Measurements from ENCODE around the gene TMC6. TPM values are rescaled to one million over a fixed set of nuclear protein-coding genes. Genes with fewer than 3 reads are reported as not detected.
A peak's percentile ranks its signal among the peaks of the same experiment; 100 is the strongest.
"Not testable (repeated sequence)": the region's sequence is repeated elsewhere in the genome, so short reads cannot be mapped to it uniquely, and the experiment has no call there.

Gene TMC6
- total and polyA plus RNA-seq, 2 experiments from 2014 or later = 50.0 to 72.2 TPM

DNA sequence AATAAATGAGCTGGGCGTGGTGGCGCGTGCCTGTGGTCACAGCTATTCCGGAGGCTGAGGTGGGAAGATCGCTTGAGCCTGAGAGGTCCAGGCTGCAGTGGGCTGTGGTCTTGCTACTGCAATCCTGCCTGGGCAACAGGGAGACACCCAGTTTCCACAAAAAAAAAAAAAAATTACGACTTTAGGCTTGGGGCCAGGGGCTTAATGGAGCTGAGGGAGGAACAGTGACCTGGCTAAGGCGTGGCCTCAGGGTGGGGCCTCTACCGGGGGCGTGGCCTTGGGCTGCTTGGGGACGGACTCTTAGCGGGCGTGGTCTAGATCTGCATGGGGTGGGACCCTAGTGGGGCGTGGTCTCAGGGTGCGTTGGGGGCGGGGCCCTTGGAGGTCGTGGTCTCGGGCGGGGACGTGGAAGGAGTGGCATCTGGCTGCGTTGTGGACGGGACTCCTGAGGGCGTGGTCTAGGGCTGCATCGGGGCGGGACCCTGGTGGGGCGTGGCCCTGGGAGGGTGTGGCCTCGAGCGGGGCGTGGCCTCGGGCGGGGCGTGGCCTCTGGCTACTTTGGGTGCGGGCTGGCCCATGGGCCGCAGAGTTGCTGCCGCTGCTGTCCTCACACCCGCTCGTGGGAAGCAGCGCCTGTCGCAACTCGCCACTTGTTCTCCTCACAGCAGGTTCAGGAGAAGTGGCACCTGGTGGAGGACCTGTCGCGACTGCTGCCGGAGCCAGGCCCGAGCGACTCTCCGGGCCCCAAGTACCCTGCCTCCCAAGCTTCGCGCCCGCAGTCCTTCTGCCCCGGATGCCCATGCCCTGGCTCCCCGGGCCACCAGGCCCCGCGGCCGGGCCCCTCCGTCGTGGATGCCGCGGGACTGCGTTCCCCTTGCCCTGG, 11.9 kb upstream of the TMC6 start:
- H3K27ac ChIP-seq (ENCODE audit: low read depth) = no peak overlapping the region
- H3K4me3 ChIP-seq = peak overlapping the region; percentile 53
- ATAC-seq = peak; percentile 82
- H3K9me2 ChIP-seq (ENCODE audit: insufficient read depth) = no peaks in the 10 kb centered on the region
- H4K20me1 ChIP-seq (replicated peaks; ENCODE audit: insufficient read depth) = no peaks in the 10 kb centered on the region
- 0 out of 2 replicates have a peak, but pooled peaks cover 3% of the 10 kb centered on the region for H3K27me3 ChIP-seq (ENCODE audit: insufficient read depth)
- no peaks in the 10 kb centered on the region for H3K79me2 ChIP-seq (replicated peaks; ENCODE audit: insufficient read depth)
- H3K9me3 Mint-ChIP-seq = no peaks in the 10 kb centered on the region
- H3K4me1 ChIP-seq (ENCODE audit: insufficient read depth) = peaks cover 5% of the 10 kb centered on the region; the same call in 1 of the 2 replicates
- H2AFZ ChIP-seq = peak overlapping the region; percentile 97
- H3K4me3 Mint-ChIP-seq = peak overlapping the region; percentile 40
- H3K27ac Mint-ChIP-seq = no peak overlapping the region
- peak; percentile 100 for DNase-seq (ENCODE audit: low spot score)
- no peaks in the 10 kb centered on the region for H3K36me3 ChIP-seq (ENCODE audit: insufficient read depth)
- peaks cover 7% of the 10 kb centered on the region; the same call in 2 of the 3 replicates for H3K4me1 Mint-ChIP-seq
- no peaks in the 10 kb centered on the region for H3K36me3 Mint-ChIP-seq (ENCODE audit: low read depth)
- H3K4me2 ChIP-seq = peak overlapping the region; percentile 86
- TF ChIP-seq ZNF331 (CRISPR knock-in tag; IDR thresholded peaks at IDR 0.05; ENCODE audit: low read depth) (no peak), ZNF114 (CRISPR knock-in tag; IDR thresholded peaks at IDR 0.05) (no peak), CREB1 (CRISPR knock-in tag; IDR thresholded peaks at IDR 0.05; ENCODE audit: low read depth) (no peak), JUNB (IDR thresholded peaks at IDR 0.05; ENCODE audit: unreplicated experiment) (no peak), POLR2AphosphoS5 (IDR thresholded peaks at IDR 0.05; ENCODE audit: low read depth) (peak; percentile 73; the same call in 1 of the 2 replicates), STAT1 (IDR thresholded peaks at IDR 0.05; ENCODE audit: unreplicated experiment) (peak; percentile 55)
- TF ChIP-seq, protein P1, sequence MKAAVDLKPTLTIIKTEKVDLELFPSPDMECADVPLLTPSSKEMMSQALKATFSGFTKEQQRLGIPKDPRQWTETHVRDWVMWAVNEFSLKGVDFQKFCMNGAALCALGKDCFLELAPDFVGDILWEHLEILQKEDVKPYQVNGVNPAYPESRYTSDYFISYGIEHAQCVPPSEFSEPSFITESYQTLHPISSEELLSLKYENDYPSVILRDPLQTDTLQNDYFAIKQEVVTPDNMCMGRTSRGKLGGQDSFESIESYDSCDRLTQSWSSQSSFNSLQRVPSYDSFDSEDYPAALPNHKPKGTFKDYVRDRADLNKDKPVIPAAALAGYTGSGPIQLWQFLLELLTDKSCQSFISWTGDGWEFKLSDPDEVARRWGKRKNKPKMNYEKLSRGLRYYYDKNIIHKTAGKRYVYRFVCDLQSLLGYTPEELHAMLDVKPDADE (IDR thresholded peaks at IDR 0.05) = no peak
- peaks cover 6% of the 10 kb centered on the region for H3K27me3 Mint-ChIP-seq (ENCODE audit: insufficient read depth, low read depth, poor library complexity)
- H3F3A ChIP-seq (replicated peaks; ENCODE audit: low read depth) = 0 out of 2 replicates have a peak, but pooled peaks cover 8% of the 10 kb centered on the region

GRCh38 chr17:78139861-78140168, 11.3 kb upstream of the TMC6 start:
- Histone ChIP-seq H3K4me2 (peak overlapping the region; percentile 62; the same call in 1 of the 2 replicates), H2AFZ (peak overlapping the region; percentile 97)
- not testable (repeated sequence) for DNase-seq (ENCODE audit: low spot score); H3K4me3 ChIP-seq; H3K36me3 ChIP-seq (ENCODE audit: insufficient read depth); H3K9me3 Mint-ChIP-seq; H3K27ac Mint-ChIP-seq; H3K9me2 ChIP-seq (ENCODE audit: insufficient read depth); H4K20me1 ChIP-seq (replicated peaks; ENCODE audit: insufficient read depth); H3K4me1 Mint-ChIP-seq; H3K4me3 Mint-ChIP-seq; H3K27me3 Mint-ChIP-seq (ENCODE audit: insufficient read depth, low read depth, poor library complexity); H3K27ac ChIP-seq (ENCODE audit: low read depth); H3K27me3 ChIP-seq (ENCODE audit: insufficient read depth); H3F3A ChIP-seq (replicated peaks; ENCODE audit: low read depth); H3K36me3 Mint-ChIP-seq (ENCODE audit: low read depth); H3K4me1 ChIP-seq (ENCODE audit: insufficient read depth); ATAC-seq; H3K79me2 ChIP-seq (replicated peaks; ENCODE audit: insufficient read depth)
